Stimulated activated CD4-positive, alpha-beta T cell treated with anti-CD3 and anti-CD28 coated beads, Interleukin-15, amount 100 ng/mL, for 48 hours (primary cell): Measurements from ENCODE around the gene PLA2R1.
"Not testable (repeated sequence)": the region's sequence is repeated elsewhere in the genome, so short reads cannot be mapped to it uniquely, and the experiment has no call there.

ENCODE experiments used
- DNase-seq, 2 donors: peaks; one replicate each; pipeline ENCODE4 v3.0.0-alpha.2; 2020; ENCODE audit warnings: low read depth in 2 of 2

Gene PLA2R1

GRCh38 chr2:159982842-159983785 is 79.3 kb downstream of the PLA2R1 start:
- DNase-seq = no peak

- no peak for DNase-seq
These were observed 80.1 kb downstream of the PLA2R1 start for GRCh38 chr2:159982270-159982669.

- no peak for DNase-seq
These were observed 85.8 kb downstream of the PLA2R1 start for GRCh38 chr2:159976527-159977160.

- DNase-seq = no peak
These were observed 89.1 kb downstream of the PLA2R1 start for GRCh38 chr2:159973325-159973724.

GRCh38 chr2:159971365-159972152 is 90.9 kb downstream of the PLA2R1 start:
- no peak for DNase-seq

GRCh38 chr2:159970548-159970947 is 91.9 kb downstream of the PLA2R1 start:
- not testable (repeated sequence) for DNase-seq

GRCh38 chr2:159968279-159968900 is 94.0 kb downstream of the PLA2R1 start:
- DNase-seq = no peak

- no peak for DNase-seq
These were observed 98.7 kb downstream of the PLA2R1 start for GRCh38 chr2:159963700-159964099.

- not testable (repeated sequence) for DNase-seq
These were observed 99.9 kb downstream of the PLA2R1 start for GRCh38 chr2:159962513-159962912.

GRCh38 chr2:159961451-159961850 is 101.0 kb downstream of the PLA2R1 start:
- DNase-seq = no peak

- no peak for DNase-seq
These were observed 101.4 kb downstream of the PLA2R1 start for GRCh38 chr2:159961037-159961436.

GRCh38 chr2:159960414-159960813 is 102.0 kb downstream of the PLA2R1 start:
- DNase-seq = no peak

GRCh38 chr2:159959136-159959535 is 103.3 kb downstream of the PLA2R1 start:
- no peak for DNase-seq

GRCh38 chr2:159953136-159953823 is 109.1 kb downstream of the PLA2R1 start:
- no peak for DNase-seq

- no peak for DNase-seq
These were observed 116.0 kb downstream of the PLA2R1 start for GRCh38 chr2:159946326-159946999.

- DNase-seq = no peak
These were observed 117.5 kb downstream of the PLA2R1 start for GRCh38 chr2:159944874-159945273.

- DNase-seq = no peak
These were observed 120.3 kb downstream of the PLA2R1 start for GRCh38 chr2:159942146-159942545.

- no peak for DNase-seq
These were observed 120.7 kb downstream of the PLA2R1 start for GRCh38 chr2:159941729-159942128.

GRCh38 chr2:159939946-159940345 is 122.5 kb downstream of the PLA2R1 start:
- DNase-seq = no peak

- DNase-seq = no peak
These were observed 124.0 kb downstream of the PLA2R1 start for GRCh38 chr2:159938395-159938794.

- DNase-seq = no peak
These were observed 125.9 kb downstream of the PLA2R1 start for GRCh38 chr2:159936471-159936870.
